Central memory CD8-positive, alpha-beta T cell (primary cell): ENCODE data around the gene PRR14L.
A peak's percentile ranks its signal among the peaks of the same experiment; 100 is the strongest.
"Not testable (repeated sequence)": the region's sequence is repeated elsewhere in the genome, so short reads cannot be mapped to it uniquely, and the experiment has no call there.

Experiments
- ATAC-seq: fragments of 150-1000 bp; cut with Tn5 transposase; replicated peaks from 2 replicates; pipeline ENCODE4 v1.10.0; 2022; ENCODE audit warnings: mild to moderate bottlenecking, moderate FRiP score, moderate number of reproducible peaks; ENCODE audit not compliant: poor library complexity, severe bottlenecking; ENCODE audit errors: extremely low read depth
- DNase-seq, 2 donors: peaks; one replicate each; pipeline ENCODE4 v3.0.0; 2021; ENCODE audit warnings: low spot score in 2 of 2
- H3K27ac Mint-ChIP-seq: one replicate; pipeline ENCODE4 v1.8.0; 2022; ENCODE audit warnings: low read depth, mild to moderate bottlenecking, moderate library complexity, mixed read lengths
- H3K27me3 Mint-ChIP-seq: one replicate; pipeline ENCODE4 v1.8.0; 2022; ENCODE audit warnings: mixed read lengths
- H3K36me3 Mint-ChIP-seq: one replicate; pipeline ENCODE4 v1.8.0; 2022; ENCODE audit warnings: mild to moderate bottlenecking, moderate library complexity, mixed read lengths; ENCODE audit not compliant: insufficient read depth
- H3K4me1 Mint-ChIP-seq: one replicate; pipeline ENCODE4 v1.8.0; 2022; ENCODE audit warnings: mixed read lengths
- H3K4me3 Mint-ChIP-seq: one replicate; pipeline ENCODE4 v1.8.0; 2022; ENCODE audit warnings: mild to moderate bottlenecking, moderate library complexity, mixed read lengths
- H3K9me3 Mint-ChIP-seq: one replicate; pipeline ENCODE4 v1.8.0; 2022; ENCODE audit warnings: mixed read lengths

The PRR14L gene

DNA sequence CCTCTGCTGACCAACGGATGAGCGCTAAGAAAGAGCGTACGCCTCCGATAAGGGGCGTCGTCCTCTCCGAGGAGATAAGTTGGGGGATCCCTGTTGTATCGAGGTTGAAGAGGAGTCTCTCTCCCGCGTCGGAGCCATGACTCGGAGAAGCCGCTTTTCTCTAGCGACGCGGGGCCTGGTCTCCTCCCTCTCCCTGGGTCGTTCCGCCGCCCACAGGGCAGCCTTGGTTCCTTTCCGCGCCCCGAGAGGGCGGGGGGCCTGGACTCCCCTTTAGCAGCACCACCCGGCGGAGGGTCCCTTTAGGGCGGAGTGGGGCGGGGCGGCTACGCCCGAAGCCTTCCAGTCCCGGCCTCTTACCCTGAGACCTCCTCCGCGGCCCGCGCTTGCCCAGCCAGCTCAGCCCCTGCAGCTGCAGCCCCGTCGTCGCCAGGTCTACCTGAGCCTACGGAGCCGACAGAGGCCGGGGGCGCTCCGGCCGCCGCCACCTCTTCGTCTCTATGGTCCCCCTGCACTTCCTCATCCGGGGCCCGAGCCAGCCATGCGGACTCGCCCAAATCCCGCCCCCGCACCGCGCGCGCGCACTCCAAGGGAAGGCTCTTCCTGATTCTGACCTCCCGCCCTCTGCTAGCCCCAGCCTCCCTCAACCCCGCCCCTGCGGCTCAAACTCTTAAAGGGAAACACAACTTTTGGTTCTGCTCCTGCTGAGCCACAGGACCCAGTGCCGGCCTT lies at the start of gene PRR14L:
TSS of gene PRR14L (minus strand) at position 497 of the 729 bp plus-strand sequence. CDS start 11,272 bp downstream, outside the sequence.
- DNase-seq (peak; percentile 97 to 100), ATAC-seq (peak; percentile 72)
- Mint-ChIP-seq H3K9me3 (no peaks in the 10 kb centered on the region), H3K27ac (peak within 1 kb of the TSS; percentile 93), H3K27me3 (no peaks in the 10 kb centered on the region), H3K4me1 (peaks cover 42% of the 10 kb centered on the region), H3K36me3 (peaks cover 35% of the 10 kb centered on the region), H3K4me3 (peak within 1 kb of the TSS; percentile 85)

DNA sequence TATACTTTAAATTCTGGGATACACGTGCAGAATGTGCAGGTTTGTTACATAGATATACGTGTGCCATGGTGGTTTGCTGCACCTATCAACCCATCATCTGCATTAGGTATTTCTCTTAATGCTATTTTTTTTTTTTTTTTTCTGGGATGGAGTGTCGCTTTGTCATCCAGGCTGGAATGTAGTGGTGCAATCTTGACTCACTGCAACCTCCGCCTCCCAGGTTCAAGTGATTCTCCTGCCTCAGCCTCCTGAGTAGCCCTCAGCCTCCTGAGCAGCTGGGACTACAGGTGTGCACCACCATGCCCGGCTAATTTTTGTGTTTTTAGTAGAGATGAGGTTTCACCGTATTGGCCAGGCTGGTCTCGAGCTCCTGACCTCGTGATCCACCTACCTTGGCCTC lies 49.4 kb upstream of the PRR14L start:
- not testable (repeated sequence) for H3K4me3 Mint-ChIP-seq, H3K27me3 Mint-ChIP-seq, H3K4me1 Mint-ChIP-seq, H3K9me3 Mint-ChIP-seq, H3K27ac Mint-ChIP-seq, DNase-seq, ATAC-seq
- peaks cover 72% of the 10 kb centered on the region for H3K36me3 Mint-ChIP-seq

DNA sequence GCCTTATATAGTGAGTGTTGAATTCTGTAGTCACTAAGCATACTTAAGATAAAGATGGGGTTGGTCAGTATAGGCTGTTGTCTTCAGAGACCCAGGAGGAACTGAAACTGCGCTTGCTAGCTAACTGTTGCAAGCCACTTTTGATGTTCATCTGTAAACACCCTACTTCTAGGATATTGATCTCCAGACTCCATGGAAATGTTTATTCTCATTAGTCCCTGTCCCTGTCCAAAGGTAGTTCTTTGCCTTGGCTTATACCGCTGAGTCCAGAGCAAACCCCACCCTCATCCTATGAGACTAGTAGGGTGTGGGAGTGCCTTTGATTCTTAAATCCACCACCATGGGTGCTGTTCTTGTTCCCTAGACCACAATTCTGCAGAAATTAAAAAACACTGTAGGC lies 40.3 kb upstream of the PRR14L start:
- Mint-ChIP-seq H3K27me3 (no peaks in the 10 kb centered on the region), H3K4me3 (no peak overlapping the region), H3K9me3 (no peaks in the 10 kb centered on the region), H3K27ac (no peak overlapping the region), H3K4me1 (no peaks in the 10 kb centered on the region), H3K36me3 (peaks cover 27% of the 10 kb centered on the region)
- DNase-seq (no peak), ATAC-seq (no peak)

DNA sequence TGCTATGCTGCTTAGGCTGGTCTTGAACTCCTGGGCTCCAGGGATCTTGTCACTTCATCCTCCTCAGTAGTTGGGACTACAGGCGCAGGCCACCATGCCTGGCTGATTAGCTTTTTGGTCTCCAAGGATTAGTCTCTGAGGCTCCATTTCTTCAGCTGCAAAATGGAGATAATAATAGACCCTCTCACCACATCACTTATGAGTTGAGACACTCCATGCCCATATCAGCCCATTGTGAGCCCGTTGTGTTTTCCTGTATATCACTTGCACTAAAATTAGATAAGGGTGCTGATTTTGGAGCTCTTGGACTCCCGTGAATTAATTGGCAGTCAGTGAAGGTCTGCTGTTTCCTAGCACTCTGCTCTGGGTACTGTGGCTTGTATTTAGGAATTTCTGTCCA lies 39.9 kb upstream of the PRR14L start:
- Mint-ChIP-seq H3K27me3 (no peaks in the 10 kb centered on the region), H3K27ac (no peak overlapping the region), H3K4me1 (no peaks in the 10 kb centered on the region), H3K9me3 (no peaks in the 10 kb centered on the region), H3K36me3 (peaks cover 26% of the 10 kb centered on the region), H3K4me3 (no peak overlapping the region)
- no peak for DNase-seq
- no peak for ATAC-seq

DNA sequence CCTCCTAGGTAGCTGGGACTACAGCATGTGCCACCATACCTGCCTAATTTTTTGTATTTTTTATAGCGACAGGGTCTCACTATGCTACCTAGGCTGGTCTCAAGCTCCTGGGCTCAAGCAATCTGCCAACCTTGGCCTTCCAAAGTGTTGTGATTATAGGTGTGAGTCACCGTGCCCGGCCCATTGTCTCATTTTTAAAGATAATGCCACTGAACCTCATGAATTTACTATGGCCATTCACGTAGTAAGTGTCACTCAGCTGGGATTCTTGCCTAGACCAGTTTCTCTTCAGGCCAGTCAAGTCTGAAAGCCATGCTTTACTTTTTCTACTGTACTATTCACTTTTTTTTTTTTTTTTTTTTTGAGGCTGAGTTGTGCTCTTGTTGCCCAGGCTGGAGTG lies 26.3 kb upstream of the PRR14L start:
- H3K27me3 Mint-ChIP-seq: no peaks in the 10 kb centered on the region
- H3K27ac Mint-ChIP-seq: no peak overlapping the region
- DNase-seq: no peak
- ATAC-seq: no peak
- no peaks in the 10 kb centered on the region for H3K4me1 Mint-ChIP-seq
- no peak overlapping the region for H3K4me3 Mint-ChIP-seq
- peaks cover 41% of the 10 kb centered on the region for H3K36me3 Mint-ChIP-seq
- no peaks in the 10 kb centered on the region for H3K9me3 Mint-ChIP-seq

DNA sequence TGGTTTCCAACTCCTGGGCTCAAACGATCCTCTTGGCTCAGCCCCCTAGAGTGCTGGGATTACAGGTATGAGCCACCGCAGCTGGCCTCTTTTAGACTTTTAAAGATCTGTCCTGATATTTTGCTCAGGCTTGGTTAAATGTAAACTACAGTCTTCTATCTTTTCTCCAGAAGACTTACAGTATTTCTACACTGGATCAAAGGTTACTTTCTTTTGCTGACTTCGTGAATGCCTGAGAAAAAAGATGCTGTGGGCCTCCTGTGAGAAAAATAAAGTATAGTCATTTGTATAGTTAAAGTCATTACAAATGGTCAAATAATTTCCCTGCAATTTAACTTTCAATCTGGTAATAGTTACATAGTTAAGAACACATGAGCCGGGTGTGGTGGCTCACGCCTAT lies 23.5 kb upstream of the PRR14L start:
- ATAC-seq (no peak), DNase-seq (no peak)
- no peak overlapping the region for H3K4me3 Mint-ChIP-seq
- H3K36me3 Mint-ChIP-seq: peaks cover 53% of the 10 kb centered on the region
- no peaks in the 10 kb centered on the region for H3K4me1 Mint-ChIP-seq
- H3K27ac Mint-ChIP-seq: no peak overlapping the region
- no peaks in the 10 kb centered on the region for H3K27me3 Mint-ChIP-seq
- no peaks in the 10 kb centered on the region for H3K9me3 Mint-ChIP-seq

DNA sequence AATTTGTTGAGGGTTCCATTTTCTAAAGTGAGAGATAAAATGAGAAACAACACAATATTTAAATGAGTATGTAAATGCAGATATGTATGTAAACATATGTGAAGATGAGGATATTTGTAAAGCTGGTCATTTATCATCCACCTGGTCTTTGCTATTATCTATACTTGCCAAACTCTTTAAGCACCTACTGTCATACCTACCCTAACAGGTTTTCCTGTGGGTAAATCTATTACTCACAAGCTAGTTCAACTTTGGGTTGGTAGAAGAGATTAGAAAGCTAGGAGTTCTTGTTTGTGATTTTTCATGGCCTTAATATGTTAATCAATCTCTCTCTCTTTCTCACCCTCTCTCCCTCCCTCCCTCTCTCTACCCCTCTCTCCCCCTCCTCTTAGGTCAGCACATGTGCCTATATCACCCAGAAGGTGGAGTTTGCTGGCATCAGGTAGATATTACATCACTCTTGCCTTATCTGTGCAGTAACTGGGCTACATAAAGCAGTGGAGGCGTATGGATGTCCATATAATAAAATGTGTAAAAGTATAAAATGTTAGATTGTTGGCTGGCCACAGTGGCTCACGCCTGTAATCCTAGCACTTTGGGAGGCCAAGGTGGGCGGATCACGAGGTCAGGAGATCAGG lies 18.6 kb upstream of the PRR14L start:
- Mint-ChIP-seq H3K36me3 (peaks cover 77% of the 10 kb centered on the region), H3K27ac (no peak overlapping the region), H3K9me3 (no peaks in the 10 kb centered on the region), H3K27me3 (no peaks in the 10 kb centered on the region), H3K4me3 (no peak overlapping the region), H3K4me1 (peaks cover 6% of the 10 kb centered on the region)
- no peak for ATAC-seq
- no peak for DNase-seq

DNA sequence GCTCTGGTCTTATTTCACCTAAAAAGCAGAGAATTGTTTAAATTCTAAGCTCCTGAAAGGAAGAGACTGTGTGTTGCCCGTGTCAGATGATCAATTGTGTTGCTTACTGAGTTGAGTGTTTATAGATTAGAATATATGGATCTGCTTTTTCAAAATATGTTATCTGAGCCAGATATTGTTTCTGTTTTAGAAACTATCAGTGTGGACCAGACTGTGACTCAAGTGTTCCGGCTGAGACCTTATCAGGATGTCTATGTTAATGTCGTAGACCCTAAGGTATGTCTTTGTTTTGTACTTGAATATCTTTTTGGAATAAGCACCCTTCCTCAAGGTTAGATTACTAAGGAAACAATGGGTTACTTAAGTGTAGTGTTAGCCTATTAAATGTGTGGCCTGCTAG lies 14.9 kb upstream of the PRR14L start:
- ATAC-seq (no peak), DNase-seq (no peak)
- Mint-ChIP-seq H3K9me3 (no peaks in the 10 kb centered on the region), H3K27ac (peak overlapping the region; percentile 23), H3K27me3 (no peaks in the 10 kb centered on the region), H3K36me3 (peaks cover 69% of the 10 kb centered on the region), H3K4me1 (peaks cover 6% of the 10 kb centered on the region), H3K4me3 (no peak overlapping the region)

DNA sequence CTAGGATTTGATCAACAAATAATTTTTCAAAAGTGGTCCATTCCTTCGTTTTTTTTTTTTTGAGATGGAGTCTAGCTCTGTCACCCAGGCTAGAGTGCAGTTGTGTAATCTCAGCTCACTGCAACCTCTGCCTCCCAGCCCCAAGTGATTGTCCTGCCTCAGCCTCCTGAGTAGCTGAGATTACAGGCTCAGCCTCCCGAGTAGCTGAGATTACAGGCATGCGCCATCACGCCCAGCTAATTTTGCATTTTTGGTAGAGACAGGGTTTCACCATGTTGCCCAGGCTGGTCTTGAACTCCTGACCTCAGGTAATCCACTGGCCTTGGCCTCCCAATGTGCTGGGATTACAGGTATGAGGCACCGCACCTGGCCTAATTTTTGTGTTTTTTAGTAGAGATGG lies 8.9 kb upstream of the PRR14L start:
- Mint-ChIP-seq H3K4me1 (peaks cover 17% of the 10 kb centered on the region), H3K36me3 (peaks cover 39% of the 10 kb centered on the region)
- not testable (repeated sequence) for H3K27me3 Mint-ChIP-seq, DNase-seq, H3K9me3 Mint-ChIP-seq, ATAC-seq, H3K27ac Mint-ChIP-seq, H3K4me3 Mint-ChIP-seq

DNA sequence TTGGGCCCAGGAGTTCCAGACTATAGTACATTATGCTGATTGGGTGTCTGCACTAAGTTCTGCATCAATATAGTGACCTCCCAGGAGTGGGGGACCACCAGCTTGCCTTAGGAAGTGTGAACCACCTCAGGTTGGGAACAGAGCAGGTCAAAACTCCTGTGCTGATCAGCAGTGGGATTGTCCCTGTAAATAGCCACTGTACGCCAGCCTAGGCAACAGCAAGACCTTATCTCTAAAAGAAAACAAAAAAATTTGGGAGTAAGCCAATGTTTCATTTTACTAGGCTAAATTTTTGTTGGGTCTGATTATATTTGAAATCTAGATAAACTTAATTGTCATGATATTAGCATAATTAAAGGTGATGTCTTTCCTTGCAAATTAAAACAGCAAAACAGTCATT lies 7.3 kb upstream of the PRR14L start:
- H3K9me3 Mint-ChIP-seq: no peaks in the 10 kb centered on the region
- no peak overlapping the region for H3K27ac Mint-ChIP-seq
- DNase-seq (no peak), ATAC-seq (no peak)
- peaks cover 21% of the 10 kb centered on the region for H3K4me1 Mint-ChIP-seq
- H3K4me3 Mint-ChIP-seq: no peak overlapping the region
- peaks cover 38% of the 10 kb centered on the region for H3K36me3 Mint-ChIP-seq
- no peaks in the 10 kb centered on the region for H3K27me3 Mint-ChIP-seq

DNA sequence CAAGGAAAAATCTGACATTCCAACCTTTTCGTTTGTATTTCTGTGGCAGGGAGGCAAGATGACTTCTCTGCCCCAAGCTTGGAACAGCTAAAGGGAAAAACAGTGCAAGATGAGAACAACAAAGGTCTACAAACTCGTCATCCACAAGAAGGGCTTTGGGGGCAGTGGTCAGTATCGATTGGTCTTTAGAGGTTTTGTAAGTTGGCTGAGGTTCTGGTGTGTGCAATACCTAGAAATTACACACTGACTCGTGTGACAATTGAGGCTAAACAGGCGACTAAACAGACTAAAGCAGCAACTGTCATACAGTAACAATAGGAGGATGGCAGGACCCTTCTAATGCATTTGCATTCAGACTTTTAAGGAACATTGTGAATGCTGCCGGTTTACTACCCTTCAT lies 4.9 kb upstream of the PRR14L start:
- Mint-ChIP-seq H3K4me1 (peaks cover 29% of the 10 kb centered on the region), H3K4me3 (peak overlapping the region; percentile 83), H3K27ac (peak overlapping the region; percentile 84), H3K36me3 (peaks cover 27% of the 10 kb centered on the region), H3K27me3 (no peaks in the 10 kb centered on the region), H3K9me3 (no peaks in the 10 kb centered on the region)
- no peak for DNase-seq
- ATAC-seq: no peak

DNA sequence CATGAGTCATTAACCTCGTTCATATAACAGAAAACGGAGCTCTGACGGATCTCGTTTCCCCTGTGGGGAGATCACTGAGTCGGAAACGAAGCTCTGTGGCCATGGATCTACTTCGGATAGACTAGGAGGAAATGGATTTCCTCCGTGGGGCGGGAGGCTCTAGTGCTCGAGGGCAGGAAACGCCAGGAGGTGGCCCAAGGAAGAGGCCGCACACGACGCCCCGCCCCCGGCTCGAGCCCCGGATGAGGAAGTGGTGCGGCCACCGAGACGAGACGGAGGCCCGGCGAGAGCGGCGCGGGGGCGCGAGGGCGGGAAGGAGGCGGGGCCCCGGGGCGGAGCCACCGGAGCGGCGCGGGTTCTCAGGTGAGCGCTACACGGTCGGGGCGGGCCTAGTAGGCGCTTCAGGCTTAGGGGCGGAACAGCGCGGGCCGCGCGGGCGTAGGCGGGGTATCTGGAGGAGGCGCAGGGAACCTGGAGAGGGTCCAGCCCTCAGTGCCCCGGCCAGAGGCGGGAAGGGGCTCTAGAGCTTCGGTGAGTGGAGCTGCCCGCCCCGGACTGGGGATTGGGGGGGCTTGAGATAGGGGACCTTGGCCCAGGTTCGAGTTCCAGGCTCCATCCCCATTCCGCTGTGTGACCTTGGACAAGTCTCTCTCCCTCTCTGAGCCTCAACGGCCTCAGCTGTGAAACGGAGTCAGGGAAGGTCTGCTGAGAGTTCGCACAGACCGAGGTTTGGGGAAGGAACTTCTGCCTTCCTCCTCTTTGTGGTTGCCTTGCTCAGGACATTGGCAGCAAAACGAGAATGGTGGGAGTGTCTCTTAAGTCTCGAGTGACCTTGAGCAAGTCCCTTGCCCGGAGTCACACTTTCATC lies 3.9 kb upstream of the PRR14L start, which contains the start of gene DEPDC5:
TSS of gene DEPDC5 (plus strand) at position 386 of the 868 bp plus-strand sequence. CDS start 903 bp downstream, outside the sequence.
- ATAC-seq (peak; percentile 71), DNase-seq (peak; percentile 93 to 95)
- Mint-ChIP-seq H3K36me3 (peaks cover 30% of the 10 kb centered on the region), H3K4me1 (peaks cover 35% of the 10 kb centered on the region), H3K9me3 (no peaks in the 10 kb centered on the region), H3K4me3 (peak within 1 kb of the TSS; percentile 83), H3K27me3 (no peaks in the 10 kb centered on the region), H3K27ac (peak within 1 kb of the TSS; percentile 84)
